HG03097 (cell line): ENCODE measurements around the gene CFAP65.

Experiments
- ATAC-seq: cut with Tn5 transposase; IDR thresholded peaks from one replicate; pipeline ENCODE4 v1.9.1; 2021; ENCODE audit not compliant: unreplicated experiment, low FRiP score

Gene CFAP65

GRCh38 chr2:218993345-218994315, 47.7 kb downstream of the CFAP65 start, which contains the start of gene CRYBA2:
Gene CRYBA2, minus strand, starts transcription at chr2:218993422. Its CDS starts 246 bp downstream, at chr2:218993176.
- no peak for ATAC-seq

DNA sequence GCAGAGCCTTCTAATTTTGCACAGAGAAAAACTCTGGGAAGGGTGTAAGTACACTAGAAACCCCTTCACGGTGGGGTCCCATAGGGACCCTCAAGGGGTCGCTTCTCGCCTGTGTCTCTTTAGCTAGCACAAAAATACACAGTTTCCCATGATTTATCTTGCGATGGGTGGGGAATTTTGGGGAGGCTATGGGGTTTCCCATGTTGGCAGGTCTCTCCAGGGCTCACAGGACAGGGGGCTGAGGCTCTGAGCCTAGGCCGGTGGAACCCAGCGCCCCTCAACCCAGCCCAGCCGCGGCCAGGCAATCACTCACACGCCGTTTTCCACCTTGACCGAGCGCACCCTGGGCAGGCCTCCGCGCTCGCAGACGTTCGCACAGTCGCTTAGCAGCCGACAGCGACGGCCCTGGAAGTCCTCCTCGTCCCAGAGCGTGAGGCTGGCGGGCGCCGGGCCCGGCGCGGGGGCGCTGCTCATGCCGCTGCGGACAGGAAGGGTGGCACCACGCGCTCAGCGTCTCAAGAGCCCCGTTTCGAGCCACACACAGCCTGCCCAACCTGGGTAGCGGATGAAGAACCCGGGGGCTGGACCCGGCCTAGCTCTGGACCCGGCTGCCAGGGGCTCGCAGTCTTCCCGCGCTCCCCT, 48.5 kb downstream of the CFAP65 start:
- ATAC-seq = no peak

DNA sequence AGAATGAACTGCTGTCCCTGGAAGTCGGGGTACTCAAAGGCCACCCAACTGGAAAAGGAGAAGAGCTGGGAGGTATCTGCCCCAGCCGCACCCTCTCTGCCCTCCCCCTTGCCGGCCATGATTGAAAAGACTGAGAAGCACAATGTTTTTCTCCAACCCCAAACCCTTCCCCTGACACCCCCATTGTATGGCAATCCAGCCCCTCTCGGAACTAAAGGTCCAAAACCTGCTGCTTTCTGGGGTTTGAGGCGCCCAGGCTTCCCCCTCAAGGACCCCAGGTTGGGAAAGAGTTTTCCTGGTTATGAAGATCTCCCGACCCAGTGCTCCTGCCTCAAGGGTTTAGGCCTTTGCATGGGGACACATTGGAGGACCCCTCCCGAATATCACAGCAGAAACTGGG, 49.1 kb downstream of the CFAP65 start:
- no peak for ATAC-seq

- no peak for ATAC-seq
These were observed 49.6 kb downstream of the CFAP65 start for GRCh38 chr2:218991674-218992168.

DNA sequence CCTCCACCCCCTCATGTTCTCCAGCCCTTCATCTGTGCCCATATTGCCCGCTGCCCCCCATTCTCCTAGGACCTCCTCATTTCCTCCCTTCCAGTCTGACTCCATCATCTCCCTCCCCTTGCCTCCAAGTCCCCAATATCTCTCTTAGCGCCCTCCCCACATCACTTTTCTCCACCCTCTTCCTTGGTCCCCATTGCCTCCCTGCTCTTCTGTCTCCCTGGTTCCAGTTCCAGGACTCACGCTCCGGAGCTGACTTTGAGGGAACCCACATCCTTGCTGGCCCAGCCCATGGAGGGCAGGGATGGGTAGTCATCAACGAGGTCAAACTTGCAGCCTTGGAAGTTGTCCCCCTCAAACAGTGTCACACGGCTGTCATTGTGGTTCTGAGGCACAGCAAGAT, 50.7 kb downstream of the CFAP65 start:
- no peak for ATAC-seq

- ATAC-seq = no peak
These were observed 51.3 kb downstream of the CFAP65 start for GRCh38 chr2:218990052-218990451.

GRCh38 chr2:218988650-218989049, 52.7 kb downstream of the CFAP65 start:
- no peak for ATAC-seq

GRCh38 chr2:218988164-218988563, 53.2 kb downstream of the CFAP65 start:
- ATAC-seq = no peak

DNA sequence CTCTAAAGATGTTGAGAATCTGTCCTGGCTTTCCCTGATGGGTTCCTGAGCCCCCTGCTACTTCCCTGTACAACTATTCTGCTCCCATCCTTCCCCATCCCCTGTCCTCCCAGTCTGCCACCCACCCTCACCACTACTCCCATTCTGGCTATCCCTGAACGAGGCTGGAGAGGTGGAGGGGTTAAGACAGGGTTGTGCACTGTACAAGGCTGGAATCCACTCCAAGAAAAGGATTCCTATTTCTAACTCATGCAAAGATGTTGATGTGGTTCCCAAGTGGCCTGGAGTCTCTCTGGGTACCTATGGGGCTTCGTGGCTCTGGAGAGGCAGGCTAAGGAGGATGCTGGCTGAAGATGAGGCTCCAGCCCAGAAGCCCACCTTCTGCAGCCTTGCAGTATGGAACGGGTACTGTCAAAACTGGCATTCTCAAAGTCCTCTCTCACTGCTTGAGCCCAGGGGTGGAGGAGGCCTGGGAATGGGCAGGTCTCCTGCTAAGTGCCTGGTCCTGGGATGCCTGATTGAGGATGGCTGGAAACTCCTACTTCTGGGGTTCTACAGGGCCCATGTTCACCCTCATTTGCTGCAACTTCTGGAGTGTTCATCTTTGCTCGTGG, 55.1 kb downstream of the CFAP65 start:
- no peak for ATAC-seq

DNA sequence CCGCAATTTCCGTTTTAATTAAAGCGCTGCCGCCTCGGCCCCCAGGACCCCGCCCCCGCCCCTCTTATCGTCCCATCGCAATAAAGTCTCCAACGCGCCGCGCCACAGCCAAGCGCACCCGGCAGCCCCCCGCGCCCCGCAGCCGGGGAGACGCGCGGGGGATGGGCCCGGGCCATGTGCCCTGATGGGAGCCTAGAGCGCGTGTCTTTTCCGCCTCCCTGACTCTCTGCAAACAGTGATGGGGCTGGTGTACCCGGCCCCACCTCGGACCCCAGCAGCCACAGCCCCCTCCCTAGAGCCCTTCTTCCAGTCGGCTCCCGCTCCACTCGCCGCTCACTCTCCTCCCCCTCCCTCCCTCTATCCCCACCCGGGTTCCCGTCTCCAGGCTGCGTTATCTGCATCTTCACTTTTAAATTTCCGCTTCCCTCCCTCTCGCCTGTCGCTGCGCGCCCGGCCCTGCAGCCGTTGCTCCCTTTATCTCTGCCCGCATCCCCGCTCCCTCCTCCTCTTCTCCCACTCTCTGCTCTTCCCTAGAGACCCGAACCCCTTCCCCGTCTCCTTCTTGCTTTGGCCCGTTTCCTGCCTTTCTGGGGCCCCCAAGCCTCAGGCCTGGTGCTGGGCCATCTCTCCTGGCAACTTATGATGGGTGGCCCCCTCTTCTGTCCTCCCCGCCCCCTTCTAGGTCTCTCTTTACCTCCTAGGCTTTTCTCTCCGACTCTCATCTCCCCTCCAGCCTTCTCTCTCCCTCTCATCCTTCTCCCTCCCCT, 55.8 kb downstream of the CFAP65 start:
- ATAC-seq = no peak

GRCh38 chr2:218985021-218985324, 56.3 kb downstream of the CFAP65 start, which contains the start of gene FEV:
Gene FEV, minus strand, starts transcription at chr2:218985184. Its CDS starts 109 bp downstream, at chr2:218985075.
- no peak for ATAC-seq

GRCh38 chr2:218984239-218985020, 56.9 kb downstream of the CFAP65 start:
- no peak for ATAC-seq

DNA sequence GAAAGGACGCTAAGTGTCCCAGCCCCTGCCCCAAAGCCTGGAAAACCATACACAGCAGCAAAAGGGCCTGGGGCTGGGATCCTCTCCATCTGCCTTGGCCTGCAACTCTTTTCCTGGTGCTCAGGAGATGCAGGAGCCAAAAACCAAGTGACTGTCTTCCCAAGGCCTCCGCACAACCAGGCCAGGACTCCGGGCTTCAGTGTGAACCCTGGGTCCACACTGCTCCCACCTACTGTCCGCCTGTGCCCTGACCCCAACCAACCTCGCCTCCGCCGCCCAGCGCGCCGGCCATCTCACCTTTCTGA, 57.4 kb downstream of the CFAP65 start:
- no peak for ATAC-seq

DNA sequence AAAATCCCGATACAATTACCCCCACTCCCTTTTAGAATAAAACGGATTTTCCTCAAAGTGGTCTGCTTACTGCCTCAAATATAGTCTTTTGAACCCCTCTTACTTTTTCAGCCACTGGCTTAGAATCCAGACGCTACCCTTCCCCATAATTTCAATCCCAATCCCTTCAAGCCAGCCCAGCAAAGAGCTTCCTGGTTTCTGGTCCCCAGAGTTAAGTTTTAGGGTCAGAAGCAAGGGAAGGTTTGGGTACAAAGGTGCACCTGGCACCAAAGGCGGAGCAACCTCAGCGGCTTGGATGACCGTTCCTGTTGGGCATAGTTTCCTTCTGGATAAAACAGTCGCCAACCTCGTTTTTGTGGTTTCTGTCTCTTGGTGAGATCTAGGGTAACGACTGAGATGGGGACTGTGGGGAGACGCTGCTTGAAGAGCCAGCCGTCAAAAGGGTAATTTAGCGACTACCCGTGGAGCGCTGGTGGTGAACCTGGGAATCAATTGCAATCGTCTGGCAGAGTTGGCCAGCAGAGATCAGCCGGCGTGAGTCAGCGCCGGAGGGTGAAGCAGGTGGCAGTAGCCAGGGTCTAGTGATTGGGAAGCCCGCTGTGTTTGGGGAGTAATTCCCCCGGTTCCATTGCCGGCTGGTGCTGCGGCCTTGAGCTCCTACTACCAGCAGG, 57.9 kb downstream of the CFAP65 start:
- no peak for ATAC-seq

DNA sequence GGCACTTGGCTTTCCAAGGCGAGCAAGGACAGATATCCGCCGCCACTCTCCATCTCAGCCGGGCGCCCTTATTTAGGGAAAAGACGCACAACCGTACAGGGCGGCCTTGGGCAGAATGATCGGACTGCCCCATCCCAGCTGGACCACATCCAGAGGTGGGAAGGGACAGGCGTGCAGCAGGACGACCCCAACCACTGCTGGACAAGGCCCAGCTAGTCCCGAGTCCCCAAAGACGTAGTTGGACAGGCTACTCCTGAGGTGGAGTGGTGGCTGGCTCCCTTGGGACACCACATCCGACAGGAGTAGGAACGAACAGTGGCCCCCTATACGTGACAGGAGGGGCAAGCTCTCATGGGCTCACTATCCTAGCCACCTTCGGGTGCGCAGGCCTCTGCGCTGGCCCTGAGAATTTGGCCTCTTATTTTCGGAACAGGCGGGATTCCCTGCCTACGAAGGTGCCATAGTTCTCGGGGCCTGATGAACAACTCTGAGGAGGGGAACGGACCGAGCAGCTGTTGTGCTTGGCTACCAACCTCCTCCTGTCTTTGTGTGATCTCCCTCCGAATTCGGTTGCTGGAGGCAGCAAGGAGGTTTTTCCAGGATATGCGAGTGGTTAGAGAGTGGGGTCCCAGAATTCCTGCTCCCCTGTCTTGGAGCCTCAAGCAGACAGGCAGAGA, 58.6 kb downstream of the CFAP65 start:
- no peak for ATAC-seq

DNA sequence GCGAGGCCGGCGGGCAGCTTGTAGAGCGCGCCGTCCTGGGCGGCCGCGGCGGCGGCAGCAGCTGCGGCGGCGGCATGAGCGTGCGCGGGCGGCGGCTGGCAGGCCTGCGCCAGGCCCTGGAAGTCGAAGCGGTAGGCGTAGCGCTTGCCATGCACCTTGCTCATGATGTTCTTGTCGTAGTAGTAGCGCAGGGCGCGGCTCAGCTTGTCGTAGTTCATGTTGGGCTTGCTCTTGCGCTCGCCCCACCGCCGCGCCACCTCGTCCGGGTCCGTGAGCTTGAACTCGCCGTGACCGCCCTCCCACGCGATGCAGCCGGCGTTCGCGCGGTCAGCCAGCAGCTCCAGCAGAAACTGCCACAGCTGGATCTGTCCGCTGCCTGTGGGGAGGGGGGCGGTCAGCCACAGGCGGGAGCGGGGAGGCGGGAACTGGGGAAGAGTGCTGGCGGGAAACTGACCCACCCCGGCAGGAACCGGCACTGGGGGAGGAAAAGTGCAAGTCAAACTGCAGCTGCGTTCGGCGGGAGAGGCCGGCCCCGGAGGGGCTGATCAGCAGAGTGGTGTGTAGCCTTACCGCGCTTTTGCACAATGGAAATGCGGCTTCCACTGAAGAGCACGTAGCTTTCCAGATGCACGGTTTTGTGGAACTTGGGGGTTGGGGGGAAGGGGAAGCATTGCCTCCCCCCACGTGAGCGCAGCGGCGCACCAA, 59.3 kb downstream of the CFAP65 start:
- ATAC-seq = no peak

DNA sequence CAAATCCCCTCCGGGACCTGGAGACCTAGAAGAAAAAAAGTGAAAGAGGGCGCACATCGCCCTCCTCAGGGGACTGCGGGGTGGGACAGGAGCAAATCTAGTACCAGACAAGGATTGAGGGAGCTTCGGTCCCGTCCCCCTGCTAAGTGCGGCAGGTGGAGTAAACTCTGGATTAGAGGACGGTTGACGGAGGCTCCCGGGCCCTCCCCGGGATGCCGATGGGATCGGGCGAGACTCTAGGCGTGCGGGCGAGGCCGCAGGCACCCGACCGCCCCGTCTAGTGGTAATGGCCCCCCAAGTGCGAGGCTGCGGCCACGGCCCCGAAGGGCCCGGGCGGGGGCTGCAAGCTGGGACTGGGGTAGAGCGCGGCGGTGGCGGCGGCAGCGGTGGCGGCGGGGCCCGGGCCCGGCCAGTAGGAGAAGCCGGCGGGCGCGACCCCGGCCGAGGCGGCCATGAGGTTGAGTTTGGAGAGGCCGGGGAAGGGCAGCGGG, 59.9 kb downstream of the CFAP65 start:
- no peak for ATAC-seq

DNA sequence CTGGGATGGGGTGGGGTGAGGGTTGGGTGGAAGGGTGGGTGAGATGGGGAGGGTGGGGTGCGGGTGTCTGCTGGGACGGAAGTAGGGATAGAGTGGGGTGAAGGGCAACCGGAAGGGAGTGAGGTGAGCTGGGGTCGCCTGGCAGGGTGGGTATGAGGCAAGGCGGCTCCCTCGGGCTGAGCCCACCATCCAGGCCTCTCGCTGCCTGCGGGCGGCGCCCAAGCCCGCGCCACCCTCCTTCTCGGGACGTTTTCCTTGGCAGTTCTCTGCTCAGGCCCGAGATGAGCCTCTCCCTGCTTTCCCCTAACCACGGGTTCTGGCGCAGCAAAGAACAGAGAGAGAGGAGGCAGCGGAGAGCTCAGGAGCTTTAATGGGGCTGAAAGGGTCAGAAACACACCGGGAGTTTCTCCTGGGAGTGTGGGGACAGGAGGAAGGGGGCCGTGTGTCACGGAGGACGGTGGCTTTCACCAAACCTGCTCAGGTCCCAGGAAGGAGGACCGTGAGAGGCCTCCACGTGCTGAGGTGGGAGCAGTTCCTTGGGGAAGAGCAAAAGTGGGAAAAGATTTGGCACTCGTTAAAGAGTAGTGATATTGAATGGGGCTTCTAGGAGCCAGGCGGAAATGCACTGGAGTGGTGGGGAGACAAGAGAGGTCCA, 60.5 kb downstream of the CFAP65 start:
- ATAC-seq = no peak
